GM15510 (cell line): ENCODE results near the gene NFATC2IP.

Source experiments
- POLR2A ChIP-seq: IDR thresholded peaks from 3 replicates; pipeline ENCODE4 v1.6.1; 2011; ENCODE audit warnings: borderline replicate concordance; ENCODE audit not compliant: insufficient read length; ENCODE audit errors: extremely low read depth

The NFATC2IP gene

DNA sequence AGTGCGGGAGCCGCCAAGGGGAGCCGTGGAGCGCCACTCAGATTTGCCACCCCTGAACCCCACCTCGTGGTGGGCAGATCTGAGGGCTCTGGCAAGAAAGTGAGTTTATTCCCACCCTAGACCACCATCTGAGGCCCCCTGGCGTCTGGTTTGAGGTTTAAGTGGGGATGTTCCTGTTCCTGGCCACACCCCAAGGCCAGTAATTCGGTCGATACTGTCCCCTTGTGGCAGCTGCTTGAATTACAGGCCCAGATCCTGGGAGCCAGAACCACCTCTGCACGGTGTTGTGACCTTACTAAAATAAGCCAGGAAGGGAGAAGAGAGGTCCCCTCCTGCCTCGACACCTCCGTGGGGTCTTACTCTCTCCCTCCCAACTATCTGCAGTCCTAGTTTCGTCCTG, 30.8 kb downstream of the NFATC2IP start:
- no peak for TF ChIP-seq POLR2A

DNA sequence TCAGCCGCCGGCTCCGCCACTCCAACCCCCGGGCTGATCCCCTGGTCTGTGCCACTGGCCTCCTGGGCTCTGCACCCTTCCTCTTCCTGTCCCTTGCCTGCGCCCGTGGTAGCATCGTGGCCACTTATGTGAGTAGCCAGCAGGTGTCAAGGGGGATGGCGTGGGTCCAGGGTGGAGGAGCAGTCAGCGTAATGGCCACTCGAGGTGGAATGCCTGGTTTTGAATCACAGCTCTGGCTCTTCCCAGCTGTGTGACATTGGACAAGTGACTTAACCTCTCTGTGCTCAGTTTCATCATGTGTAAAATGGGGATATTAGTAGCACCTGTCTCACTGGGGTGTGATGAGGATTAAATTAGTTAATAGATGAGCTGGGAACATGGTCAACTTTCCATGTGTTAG, 31.7 kb downstream of the NFATC2IP start:
- TF ChIP-seq POLR2A = no peak

DNA sequence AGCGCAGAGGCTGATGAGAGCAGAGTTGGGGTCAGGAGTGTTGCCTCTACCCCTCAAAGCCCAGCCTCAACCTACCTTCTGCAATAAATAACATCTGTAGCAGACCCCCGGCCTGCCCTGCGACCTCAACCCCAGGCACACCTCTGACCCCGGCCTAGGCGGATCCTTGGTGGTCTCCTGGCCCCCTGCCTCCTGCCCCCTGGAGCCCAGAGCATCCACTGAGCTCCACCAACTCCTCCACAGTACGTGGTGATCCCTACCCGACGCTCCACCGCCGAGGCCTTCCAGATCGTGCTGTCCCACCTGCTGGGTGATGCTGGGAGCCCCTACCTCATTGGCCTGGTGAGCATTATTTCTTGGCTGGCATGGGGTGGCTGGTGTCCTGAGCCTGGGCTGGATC, 32.2 kb downstream of the NFATC2IP start:
- TF ChIP-seq POLR2A = no peak

GRCh38 chr16:28983644-28984043, 32.9 kb downstream of the NFATC2IP start:
- no peak for TF ChIP-seq POLR2A

GRCh38 chr16:28984091-28984490, 33.4 kb downstream of the NFATC2IP start:
- no peak for TF ChIP-seq POLR2A

- no peak for TF ChIP-seq POLR2A
These were observed 33.9 kb downstream of the NFATC2IP start, which contains the start of gene LAT for GRCh38 chr16:28984619-28985135. LAT (plus strand) TSS chr16:28985052; CDS start chr16:28985418, 366 bp downstream.

DNA sequence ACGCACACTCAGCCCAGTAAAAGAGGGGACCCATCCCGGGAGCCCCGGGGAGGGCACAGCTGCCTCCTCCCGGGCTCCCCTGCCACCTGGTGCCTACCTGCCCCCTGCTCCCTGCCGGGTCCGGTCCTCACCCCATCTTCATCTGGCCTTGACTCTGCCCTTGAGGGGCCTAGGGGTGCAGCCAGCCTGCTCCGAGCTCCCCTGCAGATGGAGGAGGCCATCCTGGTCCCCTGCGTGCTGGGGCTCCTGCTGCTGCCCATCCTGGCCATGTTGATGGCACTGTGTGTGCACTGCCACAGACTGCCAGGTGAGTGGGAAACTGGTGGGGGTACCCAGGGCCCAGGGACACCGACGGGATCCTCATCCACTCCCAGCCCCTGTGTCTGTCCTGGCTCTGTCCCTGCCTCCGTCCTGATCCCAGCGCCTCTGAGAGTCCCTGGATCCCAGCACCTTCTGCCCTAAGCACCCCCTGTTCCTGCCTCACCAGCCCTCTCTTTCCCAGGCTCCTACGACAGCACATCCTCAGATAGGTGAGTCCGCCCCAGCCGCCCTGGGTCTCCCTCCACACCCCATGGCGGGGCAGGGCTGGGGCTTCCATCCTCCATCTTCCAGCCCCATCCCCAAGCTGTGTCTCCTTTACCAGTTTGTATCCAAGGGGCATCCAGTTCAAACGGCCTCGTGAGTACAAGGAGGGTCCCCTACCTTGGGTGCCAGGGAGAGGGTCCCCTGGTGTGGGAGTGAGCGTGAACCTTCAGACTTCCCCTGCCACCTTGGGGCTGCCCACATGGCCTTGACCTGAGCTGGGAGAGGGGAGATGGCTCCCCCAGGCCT, 34.7 kb downstream of the NFATC2IP start:
- TF ChIP-seq POLR2A = no peak

DNA sequence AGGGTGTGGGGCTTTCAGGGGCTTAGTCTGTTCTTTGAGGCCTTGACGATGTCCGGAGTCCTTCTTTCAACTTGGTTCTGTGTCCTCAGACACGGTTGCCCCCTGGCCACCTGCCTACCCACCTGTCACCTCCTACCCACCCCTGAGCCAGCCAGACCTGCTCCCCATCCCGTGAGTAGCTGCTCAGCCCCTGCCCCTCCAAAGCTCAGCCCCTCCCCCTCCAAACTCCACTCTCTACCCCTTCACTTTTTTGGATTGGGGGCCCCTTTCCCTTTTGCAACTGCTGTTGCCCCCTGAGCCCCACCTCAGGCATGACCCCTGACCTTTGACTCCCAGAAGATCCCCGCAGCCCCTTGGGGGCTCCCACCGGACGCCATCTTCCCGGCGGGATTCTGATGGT, 35.3 kb downstream of the NFATC2IP start:
- TF ChIP-seq POLR2A = no peak

- TF ChIP-seq POLR2A = no peak
These were observed 35.8 kb downstream of the NFATC2IP start for GRCh38 chr16:28986492-28986891.

- TF ChIP-seq POLR2A = no peak
These were observed 36.6 kb downstream of the NFATC2IP start for GRCh38 chr16:28987170-28987853.

GRCh38 chr16:28989363-28989762, 38.6 kb downstream of the NFATC2IP start:
- no peak for TF ChIP-seq POLR2A

DNA sequence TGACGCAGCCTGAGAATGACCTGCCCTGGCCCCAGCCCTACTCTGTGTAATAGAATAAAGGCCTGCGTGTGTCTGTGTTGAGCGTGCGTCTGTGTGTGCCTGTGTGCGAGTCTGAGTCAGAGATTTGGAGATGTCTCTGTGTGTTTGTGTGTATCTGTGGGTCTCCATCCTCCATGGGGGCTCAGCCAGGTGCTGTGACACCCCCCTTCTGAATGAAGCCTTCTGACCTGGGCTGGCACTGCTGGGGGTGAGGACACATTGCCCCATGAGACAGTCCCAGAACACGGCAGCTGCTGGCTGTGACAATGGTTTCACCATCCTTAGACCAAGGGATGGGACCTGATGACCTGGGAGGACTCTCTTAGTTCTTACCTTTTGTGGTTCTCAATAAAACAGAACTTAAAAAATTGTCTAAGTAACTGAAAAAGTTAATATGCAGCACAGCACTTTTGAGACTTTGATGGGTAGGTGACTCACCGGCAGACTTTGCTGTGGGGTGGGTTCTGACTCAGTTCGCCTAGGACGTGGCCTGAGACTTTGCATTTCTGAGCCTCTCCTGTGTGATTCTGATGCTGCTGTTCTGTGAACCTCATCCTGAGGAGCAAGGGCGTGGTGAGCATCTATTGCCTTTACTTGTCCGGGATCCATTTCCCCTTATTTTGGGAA, 39.8 kb downstream of the NFATC2IP start:
- TF ChIP-seq POLR2A = no peak

GRCh38 chr16:28991687-28992086, 41.0 kb downstream of the NFATC2IP start:
- TF ChIP-seq POLR2A = no peak

GRCh38 chr16:28992496-28992895, 41.8 kb downstream of the NFATC2IP start:
- TF ChIP-seq POLR2A = no peak

DNA sequence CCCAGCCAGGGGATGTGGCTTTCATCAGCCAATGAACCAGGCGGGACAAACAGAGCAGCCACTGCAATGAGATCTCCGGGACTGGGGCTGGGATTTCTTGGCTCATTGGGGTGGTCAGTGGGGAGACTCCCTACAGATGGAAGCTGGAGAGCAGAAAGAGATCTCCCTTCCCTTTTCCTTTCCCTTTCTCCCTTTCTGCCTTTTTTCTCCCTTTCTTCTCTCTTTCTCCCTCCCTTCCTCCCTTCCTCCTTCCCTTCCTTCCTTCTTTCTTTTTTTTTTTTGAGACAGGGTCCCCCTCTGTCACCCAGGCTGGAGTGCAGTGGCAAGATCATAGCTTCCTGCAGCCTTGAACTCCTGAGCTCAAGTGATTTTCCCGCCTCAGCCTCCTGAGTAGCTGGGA, 48.1 kb downstream of the NFATC2IP start:
- TF ChIP-seq POLR2A = no peak
